Measurements from ENCODE around the gene SKP1. TPM values are rescaled to one million over a fixed set of nuclear protein-coding genes. Genes with fewer than 3 reads are reported as not detected.

Gene SKP1
- total RNA-seq, 1 experiment from 2014 or later = 245 TPM

DNA sequence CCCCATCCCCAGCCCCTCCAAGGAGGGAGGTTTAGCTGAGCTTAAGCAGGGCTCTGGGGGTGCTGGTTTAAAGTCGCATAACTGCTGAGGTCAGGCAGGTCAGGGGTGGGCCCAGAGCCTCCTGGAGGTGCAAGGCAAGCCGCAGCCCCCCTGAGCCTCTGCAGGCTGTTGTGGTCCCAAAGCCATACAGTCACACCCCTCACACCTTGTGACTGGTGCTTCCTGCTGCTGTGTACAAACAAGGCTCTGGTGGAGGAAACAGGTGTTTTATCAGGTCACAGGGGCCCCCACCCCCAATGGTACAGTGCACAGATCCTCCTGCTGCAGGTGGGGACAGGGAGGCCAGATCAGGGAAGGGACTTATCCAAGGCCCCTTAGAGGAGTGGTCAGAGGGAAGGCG, 54.2 kb downstream of the SKP1 start:
- Histone ChIP-seq H3K27me3 (ENCODE audit: insufficient read depth, low read length) (no peaks in the 10 kb centered on the region), H3K36me3 (ENCODE audit: control insufficient read depth in 1 of 2, insufficient read depth in 2 of 2, low read length in 2 of 2) (0 out of 4 replicates have a peak, but pooled peaks cover 0 to 3% of the 10 kb centered on the region in 2 experiments), H3K4me1 (ENCODE audit: control insufficient read depth in 1 of 2, insufficient read depth in 2 of 2, low read length in 2 of 2) (peaks cover 22 to 36% of the 10 kb centered on the region in 2 experiments), H3K9me2 (ENCODE audit: insufficient read depth) (no peaks in the 10 kb centered on the region), H3K9ac (ENCODE audit: low read length) (no peak overlapping the region), H2AFZ (ENCODE audit: low read depth, low read length, poor library complexity, severe bottlenecking) (no peak overlapping the region), H3K79me2 (ENCODE audit: insufficient read depth, low read length) (0 out of 2 replicates have a peak, but pooled peaks cover 2% of the 10 kb centered on the region), H3K9me3 (ENCODE audit: control insufficient read depth in 1 of 2, insufficient read depth in 1 of 2, low read depth in 1 of 2, low read length in 2 of 2) (no peaks in the 10 kb centered on the region), H3K27ac (ENCODE audit: low read depth, low read length) (no peak overlapping the region), H3K4me3 (replicated peaks in 1 of 2; ENCODE audit: low read depth in 1 of 2, low read length in 2 of 2) (no peak overlapping the region), H3K4me2 (ENCODE audit: low read length) (no peak overlapping the region), H4K20me1 (ENCODE audit: insufficient read depth) (no peaks in the 10 kb centered on the region)
- BruUV-seq (replicated peaks) = no TSS peak
- RAD21 ChIA-PET (ENCODE audit: low non-redundant PET in 1 of 2, low total read pairs in 2 of 2, uncharacterized antibody in 2 of 2, unreplicated experiment in 2 of 2) = no interaction called here
- ATAC-seq (no peak), DNase-seq (ENCODE audit: low read depth, low spot score) (no peak)
- TF ChIP-seq POLR2A (IDR thresholded peaks at IDR 0.05; ENCODE audit: borderline replicate concordance, extremely low read depth, insufficient read depth, insufficient read length) (no peak), EGR1 (IDR thresholded peaks at IDR 0.05; ENCODE audit: low read depth) (no peak), EZH2 (IDR thresholded peaks at IDR 0.05) (no peak), MAX (IDR thresholded peaks at IDR 0.05) (no peak), TCF7L2 (IDR thresholded peaks at IDR 0.05; ENCODE audit: borderline replicate concordance, extremely low read depth, insufficient read depth, insufficient read length) (no peak), SRF (IDR thresholded peaks at IDR 0.05; ENCODE audit: low read depth) (no peak), CBX3 (IDR thresholded peaks at IDR 0.05; ENCODE audit: low read depth) (no peak), EZH2phosphoT487 (IDR thresholded peaks at IDR 0.05; ENCODE audit: borderline replicate concordance) (no peak), SIN3A (IDR thresholded peaks at IDR 0.05; ENCODE audit: low read depth) (no peak), YY1 (IDR thresholded peaks at IDR 0.05; ENCODE audit: extremely low read depth, insufficient replicate concordance, low read depth, low read length) (no peak)
- TF ChIP-seq, protein P1, sequence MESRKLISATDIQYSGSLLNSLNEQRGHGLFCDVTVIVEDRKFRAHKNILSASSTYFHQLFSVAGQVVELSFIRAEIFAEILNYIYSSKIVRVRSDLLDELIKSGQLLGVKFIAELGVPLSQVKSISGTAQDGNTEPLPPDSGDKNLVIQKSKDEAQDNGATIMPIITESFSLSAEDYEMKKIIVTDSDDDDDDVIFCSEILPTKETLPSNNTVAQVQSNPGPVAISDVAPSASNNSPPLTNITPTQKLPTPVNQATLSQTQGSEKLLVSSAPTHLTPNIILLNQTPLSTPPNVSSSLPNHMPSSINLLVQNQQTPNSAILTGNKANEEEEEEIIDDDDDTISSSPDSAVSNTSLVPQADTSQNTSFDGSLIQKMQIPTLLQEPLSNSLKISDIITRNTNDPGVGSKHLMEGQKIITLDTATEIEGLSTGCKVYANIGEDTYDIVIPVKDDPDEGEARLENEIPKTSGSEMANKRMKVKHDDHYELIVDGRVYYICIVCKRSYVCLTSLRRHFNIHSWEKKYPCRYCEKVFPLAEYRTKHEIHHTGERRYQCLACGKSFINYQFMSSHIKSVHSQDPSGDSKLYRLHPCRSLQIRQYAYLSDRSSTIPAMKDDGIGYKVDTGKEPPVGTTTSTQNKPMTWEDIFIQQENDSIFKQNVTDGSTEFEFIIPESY (IDR thresholded peaks at IDR 0.05; ENCODE audit: extremely low read depth, insufficient replicate concordance, low read length) = no peak
- TF ChIP-seq, protein P2, sequence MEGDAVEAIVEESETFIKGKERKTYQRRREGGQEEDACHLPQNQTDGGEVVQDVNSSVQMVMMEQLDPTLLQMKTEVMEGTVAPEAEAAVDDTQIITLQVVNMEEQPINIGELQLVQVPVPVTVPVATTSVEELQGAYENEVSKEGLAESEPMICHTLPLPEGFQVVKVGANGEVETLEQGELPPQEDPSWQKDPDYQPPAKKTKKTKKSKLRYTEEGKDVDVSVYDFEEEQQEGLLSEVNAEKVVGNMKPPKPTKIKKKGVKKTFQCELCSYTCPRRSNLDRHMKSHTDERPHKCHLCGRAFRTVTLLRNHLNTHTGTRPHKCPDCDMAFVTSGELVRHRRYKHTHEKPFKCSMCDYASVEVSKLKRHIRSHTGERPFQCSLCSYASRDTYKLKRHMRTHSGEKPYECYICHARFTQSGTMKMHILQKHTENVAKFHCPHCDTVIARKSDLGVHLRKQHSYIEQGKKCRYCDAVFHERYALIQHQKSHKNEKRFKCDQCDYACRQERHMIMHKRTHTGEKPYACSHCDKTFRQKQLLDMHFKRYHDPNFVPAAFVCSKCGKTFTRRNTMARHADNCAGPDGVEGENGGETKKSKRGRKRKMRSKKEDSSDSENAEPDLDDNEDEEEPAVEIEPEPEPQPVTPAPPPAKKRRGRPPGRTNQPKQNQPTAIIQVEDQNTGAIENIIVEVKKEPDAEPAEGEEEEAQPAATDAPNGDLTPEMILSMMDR (IDR thresholded peaks at IDR 0.05 in 2 of 3, conservative IDR thresholded peaks at IDR 0.05 in 1 of 3; ENCODE audit: borderline replicate concordance in 1 of 3, insufficient read depth in 1 of 3, low read depth in 2 of 3, low read length in 2 of 3) = no peak
- POLR2A ChIA-PET = no interaction called here
- CTCF ChIA-PET = no interaction called here
- intact Hi-C loops (cut with micrococcal nuclease) = no loop called here
